ENCODE results near the gene ARAP1.

ARAP1 gene

GRCh38 chr11:72695354-72695753, 56.9 kb downstream of the ARAP1 start:
- H3K4me3 ChIP-seq (ENCODE audit: low read depth, low read length), result no peak overlapping the region
- DNase-seq (ENCODE audit: low read depth, low spot score), result no peak
- TF ChIP-seq CTCF (IDR thresholded peaks at IDR 0.05; ENCODE audit: low read depth, low read length), result no peak
- in situ Hi-C loops (cut with HindIII; ENCODE audit: low sequenced_read_pairs), result no loop called here

GRCh38 chr11:72693271-72693968, 58.8 kb downstream of the ARAP1 start:
- peak; percentile 3 for TF ChIP-seq CTCF (IDR thresholded peaks at IDR 0.05; ENCODE audit: low read depth, low read length)
- H3K4me3 ChIP-seq (ENCODE audit: low read depth, low read length), result no peak overlapping the region
- in situ Hi-C loops (cut with HindIII; ENCODE audit: low sequenced_read_pairs), result no loop called here
- DNase-seq (ENCODE audit: low read depth, low spot score), result no peak

GRCh38 chr11:72692498-72693237, 59.5 kb downstream of the ARAP1 start:
- TF ChIP-seq CTCF (IDR thresholded peaks at IDR 0.05; ENCODE audit: low read depth, low read length), result no peak
- H3K4me3 ChIP-seq (ENCODE audit: low read depth, low read length), result no peak overlapping the region
- in situ Hi-C loops (cut with HindIII; ENCODE audit: low sequenced_read_pairs), result no loop called here
- DNase-seq (ENCODE audit: low read depth, low spot score), result no peak

GRCh38 chr11:72690166-72690565, 62.0 kb downstream of the ARAP1 start:
- no peak for TF ChIP-seq CTCF (IDR thresholded peaks at IDR 0.05; ENCODE audit: low read depth, low read length)
- no peak for DNase-seq (ENCODE audit: low read depth, low spot score)
- no peak overlapping the region for H3K4me3 ChIP-seq (ENCODE audit: low read depth, low read length)
- in situ Hi-C loops (cut with HindIII; ENCODE audit: low sequenced_read_pairs), result no loop called here

- no peak overlapping the region for H3K4me3 ChIP-seq (ENCODE audit: low read depth, low read length)
- no peak for TF ChIP-seq CTCF (IDR thresholded peaks at IDR 0.05; ENCODE audit: low read depth, low read length)
- DNase-seq (ENCODE audit: low read depth, low spot score), result no peak
- in situ Hi-C loops (cut with HindIII; ENCODE audit: low sequenced_read_pairs), result no loop called here
These were observed 63.3 kb downstream of the ARAP1 start for GRCh38 chr11:72688929-72689328.

- in situ Hi-C loops (cut with HindIII; ENCODE audit: low sequenced_read_pairs), result no loop called here
- H3K4me3 ChIP-seq (ENCODE audit: low read depth, low read length), result no peak overlapping the region
- no peak for TF ChIP-seq CTCF (IDR thresholded peaks at IDR 0.05; ENCODE audit: low read depth, low read length)
- no peak for DNase-seq (ENCODE audit: low read depth, low spot score)
These were observed 63.7 kb downstream of the ARAP1 start for GRCh38 chr11:72688486-72688885.
